Measurements from ENCODE around the gene PLA2G4D. TPM values are rescaled to one million over a fixed set of nuclear protein-coding genes. Genes with fewer than 3 reads are reported as not detected.

Gene PLA2G4D
- total RNA-seq, 1 donor from 2014 or later: 26.5 TPM

GRCh38 chr15:42020713-42021273 is 73.6 kb downstream of the PLA2G4D start, which contains the start of gene PLA2G4E:
Gene PLA2G4E (minus strand): TSS chr15:42021042. CDS start chr15:42021030, 12 bp downstream.
- Histone ChIP-seq H3K27ac (no peak within 1 kb of the TSS), H3K4me1 (no peaks in the 10 kb centered on the region), H3K9me3 (no peaks in the 10 kb centered on the region), H3K4me3 (no peak within 1 kb of the TSS), H3K36me3 (no peaks in the 10 kb centered on the region), H3K27me3 (no peaks in the 10 kb centered on the region)
- TF ChIP-seq, protein P1, sequence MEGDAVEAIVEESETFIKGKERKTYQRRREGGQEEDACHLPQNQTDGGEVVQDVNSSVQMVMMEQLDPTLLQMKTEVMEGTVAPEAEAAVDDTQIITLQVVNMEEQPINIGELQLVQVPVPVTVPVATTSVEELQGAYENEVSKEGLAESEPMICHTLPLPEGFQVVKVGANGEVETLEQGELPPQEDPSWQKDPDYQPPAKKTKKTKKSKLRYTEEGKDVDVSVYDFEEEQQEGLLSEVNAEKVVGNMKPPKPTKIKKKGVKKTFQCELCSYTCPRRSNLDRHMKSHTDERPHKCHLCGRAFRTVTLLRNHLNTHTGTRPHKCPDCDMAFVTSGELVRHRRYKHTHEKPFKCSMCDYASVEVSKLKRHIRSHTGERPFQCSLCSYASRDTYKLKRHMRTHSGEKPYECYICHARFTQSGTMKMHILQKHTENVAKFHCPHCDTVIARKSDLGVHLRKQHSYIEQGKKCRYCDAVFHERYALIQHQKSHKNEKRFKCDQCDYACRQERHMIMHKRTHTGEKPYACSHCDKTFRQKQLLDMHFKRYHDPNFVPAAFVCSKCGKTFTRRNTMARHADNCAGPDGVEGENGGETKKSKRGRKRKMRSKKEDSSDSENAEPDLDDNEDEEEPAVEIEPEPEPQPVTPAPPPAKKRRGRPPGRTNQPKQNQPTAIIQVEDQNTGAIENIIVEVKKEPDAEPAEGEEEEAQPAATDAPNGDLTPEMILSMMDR (IDR thresholded peaks at IDR 0.05): no peak
- TF ChIP-seq POLR2A (IDR thresholded peaks at IDR 0.05): no peak
- TF ChIP-seq POLR2AphosphoS5 (IDR thresholded peaks at IDR 0.05; ENCODE audit: insufficient read depth in 1 of 2, low read depth in 1 of 2): no peak
- DNase-seq (ENCODE audit: extremely low spot score in 2 of 2): no peak
- intact Hi-C loops (cut with DNase I): no loop called here

- H3K36me3 ChIP-seq: no peaks in the 10 kb centered on the region
- TF ChIP-seq, protein P1 (IDR thresholded peaks at IDR 0.05): no peak
- TF ChIP-seq POLR2A (IDR thresholded peaks at IDR 0.05) (no peak), POLR2AphosphoS5 (IDR thresholded peaks at IDR 0.05; ENCODE audit: insufficient read depth in 1 of 2, low read depth in 1 of 2) (no peak)
- no peaks in the 10 kb centered on the region for H3K4me1 ChIP-seq
- H3K9me3 ChIP-seq: no peaks in the 10 kb centered on the region
- no peak for DNase-seq (ENCODE audit: extremely low spot score in 2 of 2)
- intact Hi-C loops (cut with DNase I): no loop called here
- H3K27me3 ChIP-seq: no peaks in the 10 kb centered on the region
- H3K27ac ChIP-seq: no peak overlapping the region
- no peak overlapping the region for H3K4me3 ChIP-seq
Observed at GRCh38 chr15:42018306-42019224, 75.8 kb downstream of the PLA2G4D start.

Other genes with a start within 250 kb of the PLA2G4D start
- gene SPTBN5, start 200.5 kb downstream of the PLA2G4D start, total RNA-seq: 0.49 TPM
- gene EHD4, start 122.0 kb downstream of the PLA2G4D start, total RNA-seq: 24.6 TPM
- 8.8 TPM for gene PLA2G4E, start 73.5 kb downstream of the PLA2G4D start, total RNA-seq
- 35.1 TPM for gene PLA2G4F, start 62.1 kb upstream of the PLA2G4D start, total RNA-seq
- 85.2 TPM for gene VPS39, start 113.7 kb upstream of the PLA2G4D start, total RNA-seq
- gene GANC, start 178.6 kb upstream of the PLA2G4D start, total RNA-seq: 23.1 TPM
- 45.2 TPM for gene TMEM87A, start 178.9 kb upstream of the PLA2G4D start, total RNA-seq